GM10248 (cell line): ENCODE results near the gene CAPN11.

Source experiments
- CTCF ChIA-PET: fragments of 300-600 bp; sonication (Branson Sonifier 250); formaldehyde crosslinking; extraction: SDS; loops from one replicate; lab custom pipeline; 2021; ENCODE audit warnings: antibody characterized with exemption; lab: Yijun Ruan, JAX
- POLR2A ChIA-PET: fragments of 350-650 bp; sonication (Branson Sonifier 250); formaldehyde crosslinking; extraction: SDS; loops from one replicate; lab custom pipeline; 2020; ENCODE audit warnings: antibody characterized with exemption; lab: Yijun Ruan, JAX
- DNase-seq: peaks from one replicate; pipeline ENCODE4 v3.0.0; 2012; ENCODE audit errors: extremely low spot score
- CTCF ChIP-seq: IDR thresholded peaks from 2 replicates; pipeline ENCODE4 v1.5.1; 2012; ENCODE audit warnings: mild to moderate bottlenecking, low read depth; ENCODE audit errors: extremely low read depth, missing control alignments, control extremely low read depth

CAPN11 gene

DNA sequence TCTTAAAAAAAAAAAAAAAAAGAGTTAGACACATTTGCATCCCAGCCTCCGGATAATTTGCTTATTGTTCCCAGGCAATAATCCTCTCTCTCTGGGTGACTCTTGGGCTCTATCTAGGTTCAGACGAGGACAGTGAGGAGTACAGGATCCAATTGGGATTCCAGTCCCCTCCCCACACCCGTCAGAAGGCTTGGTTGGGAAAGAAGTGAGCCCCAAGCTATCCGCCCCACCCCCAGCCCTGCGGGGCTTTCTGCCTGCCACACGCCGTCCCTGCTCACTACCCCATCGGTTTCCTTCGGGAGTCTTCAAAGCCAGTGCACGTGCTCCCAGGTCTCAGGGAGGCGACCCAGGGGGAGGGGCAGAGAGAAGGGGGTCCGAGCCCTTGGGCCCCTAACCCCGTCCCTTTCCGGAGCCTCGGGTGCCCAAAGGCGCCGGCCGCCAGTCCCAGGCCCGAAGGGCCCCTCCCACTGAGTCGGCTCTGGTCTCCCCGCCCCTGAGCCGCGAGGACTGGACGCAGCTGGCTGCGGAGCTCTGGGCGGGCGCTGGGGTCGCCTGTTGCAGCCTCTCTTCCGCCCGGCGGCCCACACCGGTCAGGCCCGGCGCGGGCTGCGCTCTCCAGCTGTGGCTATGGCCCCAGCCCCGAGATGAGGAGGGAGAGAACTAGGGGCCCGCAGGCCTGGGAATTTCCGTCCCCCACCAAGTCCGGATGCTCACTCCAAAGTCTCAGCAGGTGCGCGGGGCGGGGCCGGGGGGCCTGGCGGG lies 60.6 kb downstream of the CAPN11 start:
- DNase-seq, result peak; percentile 88
- POLR2A ChIA-PET, result interaction anchor here (0.6 to 1.5 kb wide), 4 partner anchors 11 to 548 kb away, joined by 4 to 9 read pairs (median 5); partner anchors contain the start of genes HSP90AB1 and SLC35B2
- CTCF ChIA-PET, result interaction anchor here (0.8 to 2.4 kb wide), 10 partner anchors 19 to 141 kb away, joined by 3 to 11 read pairs (median 3); no protein-coding TSS in a partner anchor
- TF ChIP-seq CTCF, result no peak

DNA sequence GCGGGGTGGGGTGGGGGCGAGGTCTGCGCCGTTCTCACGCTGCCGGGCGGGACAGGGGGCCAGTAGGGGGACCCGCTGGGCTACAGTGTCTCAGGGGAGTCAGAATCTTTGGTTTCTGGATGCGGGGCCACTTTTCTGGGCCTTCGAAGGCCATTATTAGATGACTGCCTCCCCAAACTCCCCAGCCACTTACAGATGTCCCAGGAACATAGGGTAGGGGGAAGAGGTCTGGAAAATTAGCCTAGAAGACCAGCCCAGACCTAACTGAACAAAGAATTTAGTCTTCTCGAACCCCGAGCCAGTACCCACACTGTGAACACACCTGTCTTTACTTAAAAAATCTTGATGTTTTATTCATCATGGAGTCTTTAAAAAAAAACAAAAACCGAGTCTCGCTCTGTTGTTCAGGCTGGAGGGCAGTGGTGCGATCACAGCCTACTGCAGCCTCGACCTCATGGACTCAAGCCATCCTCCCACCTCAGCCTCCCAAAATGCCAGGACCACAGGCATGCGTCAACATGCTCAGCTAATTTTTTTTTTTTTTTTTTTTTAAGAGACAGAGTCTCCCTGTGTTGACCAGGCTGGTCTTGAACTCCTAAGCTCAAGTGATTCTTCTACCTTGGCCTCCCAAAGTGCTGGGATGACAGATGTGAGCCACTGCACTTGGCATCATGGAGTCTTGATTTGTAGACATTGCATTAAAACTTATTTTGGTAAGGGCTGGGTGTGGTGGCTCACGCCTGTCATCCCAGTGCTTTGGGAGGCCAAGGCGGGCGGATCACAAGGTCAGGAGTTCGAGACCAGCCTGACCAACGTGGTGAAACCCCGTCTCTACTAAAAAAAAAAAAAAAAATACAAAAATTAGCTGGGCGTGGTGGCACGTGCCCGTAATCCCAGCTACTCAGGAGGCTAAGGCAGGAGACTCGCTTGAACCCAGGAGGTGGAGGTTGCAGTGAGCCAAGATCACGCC lies 61.5 kb downstream of the CAPN11 start:
- peak; percentile 9 for TF ChIP-seq CTCF
- DNase-seq, result no peak
- ChIA-PET POLR2A (interaction anchor here (0.6 to 1.5 kb wide), 3 partner anchors 12 to 37 kb away, joined by 4 to 9 read pairs (median 4); partner anchors contain the start of genes HSP90AB1 and SLC35B2), CTCF (interaction anchor here (0.8 to 6.8 kb wide), 11 partner anchors 12 to 141 kb away, joined by 3 to 40 read pairs (median 5); partner anchors contain the start of gene HSP90AB1)

- DNase-seq, result no peak
- POLR2A ChIA-PET, result interaction anchor here (0.7 kb wide), 1 partner anchor 26 kb away, joined by 3 read pairs; the partner anchor contains the start of gene HSP90AB1
Measured at GRCh38 chr6:44220913-44221290, 62.3 kb downstream of the CAPN11 start.

GRCh38 chr6:44221291-44221960 lies 62.8 kb downstream of the CAPN11 start:
- peak; percentile 97 for TF ChIP-seq CTCF
- ChIA-PET POLR2A (interaction anchor here (0.6 to 0.7 kb wide), 3 partner anchors 13 to 576 kb away, joined by 3 to 6 read pairs (median 3); partner anchors contain the start of genes HSP90AB1 and RSPH9), CTCF (interaction anchor here (0.7 to 6.8 kb wide), 17 partner anchors 9 to 67 kb away, joined by 3 to 116 read pairs (median 5); partner anchors contain the start of gene HSP90AB1)
- DNase-seq, result peak; percentile 84

More at GRCh38 chr6:44220913-44221290, 62.3 kb downstream of the CAPN11 start:
- CTCF ChIA-PET, result interaction anchor here (0.7 to 6.8 kb wide), 16 partner anchors 8 to 67 kb away, joined by 3 to 116 read pairs (median 6); partner anchors contain the start of gene HSP90AB1
- no peak for TF ChIP-seq CTCF

DNA sequence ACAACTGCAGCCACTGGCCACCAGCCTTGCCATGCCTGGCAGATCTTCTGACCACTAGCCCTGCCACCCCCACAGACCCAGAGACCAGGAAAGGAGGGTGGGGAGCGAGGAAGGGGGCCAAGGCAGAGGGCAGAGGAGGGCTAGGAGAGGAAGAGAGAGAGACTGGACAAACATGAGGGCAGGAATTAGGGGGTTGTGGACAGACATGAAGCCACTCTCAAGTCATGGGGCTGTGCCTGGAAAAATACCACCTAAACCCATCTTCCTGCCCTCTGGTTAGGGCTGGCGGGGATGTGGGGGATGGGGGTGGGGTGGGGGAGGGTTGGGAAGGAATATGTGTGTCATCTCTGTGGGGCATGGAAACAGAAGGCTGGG lies 63.3 kb downstream of the CAPN11 start:
- CTCF ChIA-PET, result interaction anchor here (0.8 to 6.8 kb wide), 17 partner anchors 8 to 125 kb away, joined by 3 to 116 read pairs (median 5); partner anchors contain the start of gene HSP90AB1
- POLR2A ChIA-PET, result interaction anchor here (0.6 to 1.8 kb wide), 3 partner anchors 12 to 577 kb away, joined by 3 to 6 read pairs (median 6); partner anchors contain the start of genes RSPH9 and SLC35B2
- no peak for DNase-seq
- no peak for TF ChIP-seq CTCF
